ENCODE results near the gene ZNF688.

ZNF688 gene

GRCh38 chr16:30585400-30586191 lies 14.1 kb upstream of the ZNF688 start, which contains the start of gene ZNF785:
Gene ZNF785 (minus strand): TSS chr16:30585697. CDS start chr16:30585611, 86 bp downstream.
- peak; percentile 99 for DNase-seq (ENCODE audit: low spot score)

GRCh38 chr16:30585022-30585399 lies 13.5 kb upstream of the ZNF688 start:
- peak; percentile 28 for DNase-seq (ENCODE audit: low spot score)

GRCh38 chr16:30582611-30583340 lies 11.3 kb upstream of the ZNF688 start:
- DNase-seq (ENCODE audit: low spot score) = no peak

- no peak for DNase-seq (ENCODE audit: low spot score)
Observed at GRCh38 chr16:30581457-30581856, 9.9 kb upstream of the ZNF688 start.

- no peak for DNase-seq (ENCODE audit: low spot score)
Observed at GRCh38 chr16:30574678-30575077, 3.2 kb upstream of the ZNF688 start.

GRCh38 chr16:30570636-30571444 lies 674 bp downstream of the ZNF688 start:
- peak; percentile 28 for DNase-seq (ENCODE audit: low spot score)

- DNase-seq (ENCODE audit: low spot score) = no peak
Observed at GRCh38 chr16:30569746-30570635, 1.5 kb downstream of the ZNF688 start.

- no peak for DNase-seq (ENCODE audit: low spot score)
Observed at GRCh38 chr16:30569281-30569680, 2.2 kb downstream of the ZNF688 start.

- no peak for DNase-seq (ENCODE audit: low spot score)
Observed at GRCh38 chr16:30567991-30568638, 3.4 kb downstream of the ZNF688 start.

GRCh38 chr16:30567160-30567990 lies 4.1 kb downstream of the ZNF688 start:
- no peak for DNase-seq (ENCODE audit: low spot score)

GRCh38 chr16:30566531-30566930 lies 5.0 kb downstream of the ZNF688 start:
- DNase-seq (ENCODE audit: low spot score) = no peak

GRCh38 chr16:30565984-30566383 lies 5.5 kb downstream of the ZNF688 start:
- DNase-seq (ENCODE audit: low spot score) = no peak

GRCh38 chr16:30565526-30565925 lies 6.0 kb downstream of the ZNF688 start:
- DNase-seq (ENCODE audit: low spot score) = peak; percentile 22

- DNase-seq (ENCODE audit: low spot score) = no peak
Observed at GRCh38 chr16:30562021-30562420, 9.5 kb downstream of the ZNF688 start.

- no peak for DNase-seq (ENCODE audit: low spot score)
Observed at GRCh38 chr16:30561089-30561816, 10.3 kb downstream of the ZNF688 start.

GRCh38 chr16:30559690-30560089 lies 11.8 kb downstream of the ZNF688 start:
- DNase-seq (ENCODE audit: low spot score) = no peak

GRCh38 chr16:30558789-30559377 lies 12.6 kb downstream of the ZNF688 start:
- DNase-seq (ENCODE audit: low spot score) = no peak

GRCh38 chr16:30557957-30558788 lies 13.3 kb downstream of the ZNF688 start, which contains the start of gene ZNF764:
Gene ZNF764 (minus strand): TSS chr16:30558374. CDS start chr16:30558182, 192 bp downstream.
- peak; percentile 98 for DNase-seq (ENCODE audit: low spot score)
